Measurements from ENCODE around the gene SAAL1. TPM values are rescaled to one million over a fixed set of nuclear protein-coding genes. Genes with fewer than 3 reads are reported as not detected.
"Not testable (repeated sequence)": the region's sequence is repeated elsewhere in the genome, so short reads cannot be mapped to it uniquely, and the experiment has no call there.

SAAL1 gene
- total and polyA plus RNA-seq, 2 donors (not counting 1 experiment from before 2014, with no cell fraction given), result 15.0 to 20.0 TPM

DNA sequence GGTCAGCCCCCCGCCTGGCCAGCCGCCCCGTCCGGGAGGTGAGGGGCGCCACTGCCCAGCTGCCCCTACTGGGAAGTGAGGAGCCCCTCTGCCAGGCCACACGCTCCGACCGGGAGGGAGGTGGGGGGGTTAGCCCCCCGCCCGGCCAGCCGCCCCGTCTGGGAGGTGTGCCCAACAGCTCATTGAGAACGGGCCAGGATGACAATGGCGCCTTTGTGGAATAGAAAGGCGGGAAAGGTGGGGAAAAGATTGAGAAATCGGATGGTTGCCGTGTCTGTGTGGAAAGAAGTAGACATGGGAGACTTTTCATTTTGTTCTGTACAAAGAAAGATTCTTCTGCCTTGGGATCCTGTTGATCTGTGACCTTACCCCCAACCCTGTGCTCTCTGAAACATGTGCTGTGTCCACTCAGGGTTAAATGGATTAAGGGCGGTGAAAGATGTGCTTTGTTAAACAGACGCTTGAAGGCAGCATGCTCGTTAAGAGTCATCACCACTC lies 15.5 kb upstream of the SAAL1 start:
- H3K9me3 ChIP-seq (ENCODE audit: control insufficient read depth, insufficient read depth, low read depth, low read length); H2AFZ ChIP-seq (ENCODE audit: low read length); H4K20me1 ChIP-seq (ENCODE audit: control insufficient read depth, extremely low read depth, insufficient read depth, low read length); H3K79me2 ChIP-seq (ENCODE audit: control insufficient read depth, insufficient read depth, low read length); H3K4me3 ChIP-seq (replicated peaks in 1 of 4; ENCODE audit: control extremely low read depth in 1 of 4, insufficient read depth in 1 of 4, low read depth in 3 of 4, low read length in 4 of 4); H3K27me3 ChIP-seq (ENCODE audit: control insufficient read depth, insufficient read depth, low read length); H3K9ac ChIP-seq (ENCODE audit: insufficient read depth, low read length); H3K4me1 ChIP-seq (ENCODE audit: control insufficient read depth, extremely low read depth, insufficient read depth, low read length); H3K27ac ChIP-seq (ENCODE audit: insufficient read depth, low read length); H3K4me2 ChIP-seq (ENCODE audit: extremely low read depth, insufficient read depth, low read length); H3K36me3 ChIP-seq (ENCODE audit: control insufficient read depth, insufficient read depth, low read length); DNase-seq (ENCODE audit: low read depth in 2 of 2): not testable (repeated sequence)

DNA sequence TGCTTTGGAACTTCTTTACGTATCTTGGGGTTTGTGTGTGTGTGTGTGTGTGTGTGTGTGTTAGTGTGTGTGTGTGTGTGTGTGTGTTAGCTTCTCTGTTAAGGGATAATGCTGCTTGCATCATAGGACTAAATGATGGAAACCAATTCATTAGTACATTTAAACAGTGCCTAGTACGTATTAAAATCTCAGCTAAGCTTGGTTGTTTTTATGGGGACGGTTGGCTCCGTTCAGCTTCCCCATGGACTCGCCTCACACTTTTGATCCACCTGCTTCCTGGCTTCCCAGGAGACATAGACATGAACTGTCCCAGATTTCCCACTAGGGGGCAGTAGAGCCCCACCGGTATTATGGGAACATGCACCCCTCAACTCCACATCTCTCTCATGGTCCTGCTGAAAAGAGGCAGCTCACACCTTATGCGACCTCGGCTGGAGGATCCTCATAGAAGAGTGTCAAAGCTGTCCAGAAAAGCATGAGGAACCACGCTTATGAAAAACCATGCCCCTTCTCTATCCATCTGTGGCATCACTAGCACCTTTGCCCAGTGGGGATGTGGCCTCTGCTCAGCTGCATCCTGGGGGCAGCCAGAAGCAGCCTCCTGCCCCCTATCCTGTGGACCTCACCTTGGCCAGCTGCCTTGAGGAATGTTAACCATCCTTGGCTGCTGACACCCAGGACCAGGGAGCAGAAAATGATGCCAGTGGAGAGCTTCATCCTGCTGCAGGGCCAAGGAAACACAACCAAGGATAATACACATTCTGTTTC lies 9.7 kb upstream of the SAAL1 start:
- H3K4me1 ChIP-seq (ENCODE audit: control insufficient read depth, extremely low read depth, insufficient read depth, low read length), result no peaks in the 10 kb centered on the region
- TF ChIP-seq EZH2 (IDR thresholded peaks at IDR 0.05; ENCODE audit: low read length, missing control alignments), result no peak
- TF ChIP-seq, protein P1, sequence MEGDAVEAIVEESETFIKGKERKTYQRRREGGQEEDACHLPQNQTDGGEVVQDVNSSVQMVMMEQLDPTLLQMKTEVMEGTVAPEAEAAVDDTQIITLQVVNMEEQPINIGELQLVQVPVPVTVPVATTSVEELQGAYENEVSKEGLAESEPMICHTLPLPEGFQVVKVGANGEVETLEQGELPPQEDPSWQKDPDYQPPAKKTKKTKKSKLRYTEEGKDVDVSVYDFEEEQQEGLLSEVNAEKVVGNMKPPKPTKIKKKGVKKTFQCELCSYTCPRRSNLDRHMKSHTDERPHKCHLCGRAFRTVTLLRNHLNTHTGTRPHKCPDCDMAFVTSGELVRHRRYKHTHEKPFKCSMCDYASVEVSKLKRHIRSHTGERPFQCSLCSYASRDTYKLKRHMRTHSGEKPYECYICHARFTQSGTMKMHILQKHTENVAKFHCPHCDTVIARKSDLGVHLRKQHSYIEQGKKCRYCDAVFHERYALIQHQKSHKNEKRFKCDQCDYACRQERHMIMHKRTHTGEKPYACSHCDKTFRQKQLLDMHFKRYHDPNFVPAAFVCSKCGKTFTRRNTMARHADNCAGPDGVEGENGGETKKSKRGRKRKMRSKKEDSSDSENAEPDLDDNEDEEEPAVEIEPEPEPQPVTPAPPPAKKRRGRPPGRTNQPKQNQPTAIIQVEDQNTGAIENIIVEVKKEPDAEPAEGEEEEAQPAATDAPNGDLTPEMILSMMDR (conservative IDR thresholded peaks at IDR 0.05 in 1 of 2, IDR thresholded peaks at IDR 0.05 in 1 of 2; ENCODE audit: low read depth in 1 of 2, low read length in 2 of 2), result peak; percentile 87 to 89
- no peaks in the 10 kb centered on the region for H3K79me2 ChIP-seq (ENCODE audit: control insufficient read depth, insufficient read depth, low read length)
- H3K9ac ChIP-seq (ENCODE audit: insufficient read depth, low read length), result no peak overlapping the region
- H3K9me3 ChIP-seq (ENCODE audit: control insufficient read depth, insufficient read depth, low read depth, low read length), result no peaks in the 10 kb centered on the region
- peak; percentile 38 to 59 for DNase-seq (ENCODE audit: low read depth in 2 of 2)
- H3K4me2 ChIP-seq (ENCODE audit: extremely low read depth, insufficient read depth, low read length), result no peak overlapping the region
- no peak overlapping the region for H3K4me3 ChIP-seq (replicated peaks in 1 of 4; ENCODE audit: control extremely low read depth in 1 of 4, insufficient read depth in 1 of 4, low read depth in 3 of 4, low read length in 4 of 4)
- no peak overlapping the region for H2AFZ ChIP-seq (ENCODE audit: low read length)
- H3K36me3 ChIP-seq (ENCODE audit: control insufficient read depth, insufficient read depth, low read length), result no peaks in the 10 kb centered on the region
- H3K27ac ChIP-seq (ENCODE audit: insufficient read depth, low read length), result no peak overlapping the region
- H3K27me3 ChIP-seq (ENCODE audit: control insufficient read depth, insufficient read depth, low read length), result peaks cover 2% of the 10 kb centered on the region
- H4K20me1 ChIP-seq (ENCODE audit: control insufficient read depth, extremely low read depth, insufficient read depth, low read length), result no peaks in the 10 kb centered on the region

DNA sequence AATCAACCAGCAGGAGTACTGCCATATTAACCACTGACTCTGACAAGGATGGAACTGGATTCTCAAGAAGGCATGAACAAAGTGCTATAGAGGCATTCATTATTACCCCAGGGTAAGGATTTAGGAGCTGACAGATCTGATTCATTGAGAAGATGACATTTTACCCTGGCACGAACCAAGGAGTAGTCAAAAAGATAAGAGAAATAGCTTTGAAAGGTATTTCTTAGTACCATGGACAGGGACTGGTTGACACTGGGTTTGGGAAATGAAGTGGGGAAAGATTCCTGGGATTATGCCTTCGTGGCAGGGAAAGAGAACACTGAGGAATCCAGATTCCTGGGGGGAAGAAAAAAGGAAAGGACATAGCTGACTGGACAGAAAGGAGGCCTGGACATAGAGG lies 5.1 kb upstream of the SAAL1 start:
- no peak for DNase-seq (ENCODE audit: low read depth in 2 of 2)
- Histone ChIP-seq H3K27me3 (ENCODE audit: control insufficient read depth, insufficient read depth, low read length) (peaks cover 2% of the 10 kb centered on the region), H3K4me1 (ENCODE audit: control insufficient read depth, extremely low read depth, insufficient read depth, low read length) (peaks cover 3% of the 10 kb centered on the region), H3K9ac (ENCODE audit: insufficient read depth, low read length) (no peak overlapping the region), H3K9me3 (ENCODE audit: control insufficient read depth, insufficient read depth, low read depth, low read length) (no peaks in the 10 kb centered on the region), H3K4me2 (ENCODE audit: extremely low read depth, insufficient read depth, low read length) (no peak overlapping the region), H2AFZ (ENCODE audit: low read length) (no peak overlapping the region), H3K4me3 (replicated peaks in 1 of 4; ENCODE audit: control extremely low read depth in 1 of 4, insufficient read depth in 1 of 4, low read depth in 3 of 4, low read length in 4 of 4) (no peak overlapping the region), H3K36me3 (ENCODE audit: control insufficient read depth, insufficient read depth, low read length) (no peaks in the 10 kb centered on the region), H3K27ac (ENCODE audit: insufficient read depth, low read length) (no peak overlapping the region), H3K79me2 (ENCODE audit: control insufficient read depth, insufficient read depth, low read length) (no peaks in the 10 kb centered on the region), H4K20me1 (ENCODE audit: control insufficient read depth, extremely low read depth, insufficient read depth, low read length) (no peaks in the 10 kb centered on the region)
- TF ChIP-seq EZH2 (IDR thresholded peaks at IDR 0.05; ENCODE audit: low read length, missing control alignments), result no peak
- TF ChIP-seq, protein P1 (conservative IDR thresholded peaks at IDR 0.05 in 1 of 2, IDR thresholded peaks at IDR 0.05 in 1 of 2; ENCODE audit: low read depth in 1 of 2, low read length in 2 of 2), result no peak

Data from fibroblast of lung (primary cell).